Stimulated activated CD4-positive, alpha-beta T cell treated with anti-CD3 and anti-CD28 coated beads, Interleukin-2, amount 100 ng/mL, for 4 hours (primary cell): ENCODE results near the gene RBL1.

Source experiments
- DNase-seq: peaks from one replicate; pipeline ENCODE4 v3.0.0-alpha.2; 2020; ENCODE audit warnings: low read depth

Gene RBL1

DNA sequence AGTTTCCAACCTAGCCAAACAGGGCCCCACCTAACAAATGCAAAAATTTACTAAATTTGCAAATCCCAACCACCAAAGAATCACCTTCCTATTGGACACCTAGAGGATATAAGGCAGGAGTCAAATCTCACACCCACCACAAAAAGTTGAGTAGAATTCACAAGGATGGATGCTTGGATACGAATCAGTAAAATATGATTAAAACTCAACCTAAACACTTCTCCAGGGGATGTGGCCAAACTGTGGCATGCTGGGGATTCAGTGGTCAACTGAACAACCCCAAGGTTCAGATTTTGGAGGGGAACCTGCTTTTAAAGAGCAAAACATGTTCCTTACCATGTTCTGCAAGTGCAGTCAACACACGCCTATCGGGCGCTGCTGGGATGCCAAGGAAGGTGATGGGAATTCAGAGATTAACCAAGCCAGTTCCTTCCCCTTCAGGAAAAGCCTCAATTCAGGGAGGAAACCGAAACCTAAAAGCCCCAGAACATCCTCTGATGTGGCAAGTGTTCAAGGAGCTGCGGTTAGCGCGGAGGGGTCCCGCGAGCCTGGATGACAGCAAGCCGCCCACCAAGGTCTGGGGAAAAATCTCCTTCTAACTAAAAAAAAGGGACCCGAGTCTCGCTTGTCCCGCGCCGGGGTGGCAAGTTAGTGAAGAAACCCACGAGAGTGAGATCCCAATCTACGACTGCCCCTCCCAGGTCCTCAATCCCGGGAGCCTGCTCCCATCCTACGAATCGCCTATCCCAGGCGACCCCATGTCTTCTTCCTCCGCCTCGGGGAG lies 145.2 kb downstream of the RBL1 start:
- no peak for DNase-seq
